ENCODE data around the gene CCDC74A.
A peak's percentile ranks its signal among the peaks of the same experiment; 100 is the strongest.
"Not testable (repeated sequence)": the region's sequence is repeated elsewhere in the genome, so short reads cannot be mapped to it uniquely, and the experiment has no call there.

The CCDC74A gene

DNA sequence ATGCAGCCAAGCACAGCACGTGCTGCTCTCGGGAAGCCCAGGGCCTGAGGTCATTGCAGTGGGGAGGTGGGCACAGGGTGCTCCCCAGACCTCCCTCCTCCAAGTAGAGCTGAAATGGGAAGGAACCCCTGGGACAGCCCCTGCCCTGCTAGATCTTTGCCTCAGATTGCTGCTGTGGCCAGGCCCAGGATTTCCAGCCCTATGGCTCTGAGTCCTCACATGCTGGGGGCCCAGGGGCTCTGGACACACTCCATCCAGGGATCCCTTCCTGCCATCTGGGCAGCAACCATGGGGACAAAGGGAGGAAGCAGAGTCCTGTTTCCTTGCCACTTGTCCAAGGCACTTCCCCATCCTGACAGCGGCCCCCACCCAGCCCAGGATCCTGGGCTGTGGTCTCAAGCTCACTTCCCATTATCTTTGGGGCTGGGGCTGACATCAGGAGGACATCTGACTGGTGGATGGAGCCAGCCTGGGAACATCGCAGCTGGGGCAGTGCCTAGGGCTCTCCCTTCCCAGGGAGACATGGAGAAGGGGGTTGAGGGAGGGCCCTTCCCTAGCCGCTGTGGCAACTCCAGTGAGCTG, 2.3 kb downstream of the CCDC74A start:
- DNase-seq = peak; percentile 27

DNA sequence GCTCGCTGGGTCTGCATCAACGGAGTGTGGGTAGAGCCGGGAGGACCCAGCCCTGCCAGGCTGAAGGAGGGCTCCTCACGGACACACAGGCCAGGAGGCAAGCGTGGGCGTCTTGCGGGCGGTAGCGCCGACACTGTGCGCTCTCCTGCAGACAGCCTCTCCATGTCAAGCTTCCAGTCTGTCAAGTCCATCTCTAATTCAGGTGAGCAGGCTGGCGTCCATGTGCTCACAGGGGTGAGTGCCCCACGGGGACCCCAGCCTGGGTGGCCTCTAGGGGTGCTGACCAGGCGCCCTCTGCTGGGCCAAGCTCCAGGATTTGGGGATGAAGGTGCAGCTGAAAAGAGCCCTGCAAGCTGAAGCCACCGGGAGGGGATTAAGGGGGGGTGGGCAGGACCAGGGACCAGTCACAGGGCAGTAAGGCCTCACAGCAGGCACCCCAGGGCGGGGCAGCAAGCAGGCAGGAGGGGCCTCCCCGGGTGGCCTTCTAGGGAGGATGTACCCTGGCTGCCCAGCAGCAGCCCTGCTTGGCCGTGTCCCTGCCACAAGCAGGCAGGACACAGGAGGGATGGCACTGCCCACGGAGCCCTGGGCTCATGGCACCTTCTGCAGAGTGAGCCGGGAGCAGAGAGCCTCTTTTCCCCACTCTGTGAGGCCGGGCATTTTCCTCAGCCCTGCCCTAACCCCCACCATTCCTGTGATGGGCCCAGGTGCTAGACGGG, 3.1 kb downstream of the CCDC74A start:
- peak; percentile 40 for DNase-seq

DNA sequence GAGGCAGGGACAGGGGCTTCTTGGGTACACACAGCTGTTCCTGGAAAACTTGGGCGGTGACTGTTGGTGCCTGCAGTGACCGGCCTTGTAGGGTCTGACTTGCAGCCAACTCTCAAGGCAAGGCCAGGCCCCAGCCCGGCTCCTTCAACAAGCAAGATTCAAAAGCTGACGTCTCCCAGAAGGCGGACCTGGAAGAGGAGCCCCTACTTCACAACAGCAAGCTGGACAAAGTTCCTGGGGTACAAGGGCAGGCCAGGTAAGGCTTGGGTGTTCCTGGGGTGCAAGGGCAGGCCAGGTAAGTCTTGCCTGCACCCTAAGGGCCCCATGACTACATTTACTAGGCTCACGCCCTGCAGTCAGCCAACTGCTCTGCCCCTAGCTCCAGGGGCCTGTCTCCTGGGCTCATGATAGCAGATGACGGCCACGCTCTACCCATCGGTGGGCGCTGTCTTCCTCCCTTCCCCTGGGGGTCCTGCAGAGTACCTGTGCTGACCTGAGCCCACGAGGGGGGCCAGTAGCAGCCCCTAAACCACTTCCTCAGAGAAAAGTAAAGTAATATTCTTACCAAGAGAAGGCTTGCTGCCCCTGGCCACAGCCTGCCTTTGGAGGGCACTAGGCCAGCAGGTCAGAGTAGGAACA, 4.0 kb downstream of the CCDC74A start:
- peak; percentile 12 for DNase-seq

DNA sequence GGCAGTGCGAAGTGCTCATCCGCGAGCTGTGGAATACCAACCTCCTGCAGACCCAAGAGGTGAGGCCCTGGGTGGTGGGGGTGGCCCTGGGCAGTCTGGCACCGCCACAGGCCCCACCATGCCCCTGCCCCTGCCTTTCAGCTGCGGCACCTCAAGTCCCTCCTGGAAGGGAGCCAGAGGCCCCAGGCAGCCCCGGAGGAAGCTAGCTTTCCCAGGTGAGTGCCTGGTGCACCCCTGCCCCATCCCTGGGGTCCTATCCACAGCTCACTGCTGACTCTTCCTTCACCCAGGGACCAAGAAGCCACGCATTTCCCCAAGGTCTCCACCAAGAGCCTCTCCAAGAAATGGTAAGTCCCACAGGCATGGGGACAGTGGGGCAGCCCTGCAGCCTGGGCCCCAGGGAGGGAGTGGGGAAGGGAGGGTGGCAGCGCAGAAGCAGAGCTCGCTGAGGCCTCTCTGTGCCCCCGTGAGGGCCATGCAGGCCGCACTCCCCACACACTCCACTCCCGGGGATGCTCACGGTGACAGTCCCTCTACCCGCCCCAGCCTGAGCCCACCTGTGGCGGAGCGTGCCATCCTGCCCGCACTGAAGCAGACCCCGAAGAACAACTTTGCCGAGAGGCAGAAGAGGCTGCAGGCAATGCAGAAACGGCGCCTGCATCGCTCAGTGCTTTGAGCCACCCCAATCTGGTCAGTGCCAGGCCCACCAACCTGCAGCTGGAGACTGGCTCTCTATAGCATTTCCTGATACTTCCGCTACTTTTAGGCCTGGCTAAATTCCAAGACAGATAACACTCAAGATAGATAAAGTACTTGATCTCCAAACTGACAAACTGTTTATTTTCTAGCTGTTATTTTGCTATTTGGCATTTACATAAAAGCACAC, 5.3 kb downstream of the CCDC74A start:
- DNase-seq = peak; percentile 17

DNA sequence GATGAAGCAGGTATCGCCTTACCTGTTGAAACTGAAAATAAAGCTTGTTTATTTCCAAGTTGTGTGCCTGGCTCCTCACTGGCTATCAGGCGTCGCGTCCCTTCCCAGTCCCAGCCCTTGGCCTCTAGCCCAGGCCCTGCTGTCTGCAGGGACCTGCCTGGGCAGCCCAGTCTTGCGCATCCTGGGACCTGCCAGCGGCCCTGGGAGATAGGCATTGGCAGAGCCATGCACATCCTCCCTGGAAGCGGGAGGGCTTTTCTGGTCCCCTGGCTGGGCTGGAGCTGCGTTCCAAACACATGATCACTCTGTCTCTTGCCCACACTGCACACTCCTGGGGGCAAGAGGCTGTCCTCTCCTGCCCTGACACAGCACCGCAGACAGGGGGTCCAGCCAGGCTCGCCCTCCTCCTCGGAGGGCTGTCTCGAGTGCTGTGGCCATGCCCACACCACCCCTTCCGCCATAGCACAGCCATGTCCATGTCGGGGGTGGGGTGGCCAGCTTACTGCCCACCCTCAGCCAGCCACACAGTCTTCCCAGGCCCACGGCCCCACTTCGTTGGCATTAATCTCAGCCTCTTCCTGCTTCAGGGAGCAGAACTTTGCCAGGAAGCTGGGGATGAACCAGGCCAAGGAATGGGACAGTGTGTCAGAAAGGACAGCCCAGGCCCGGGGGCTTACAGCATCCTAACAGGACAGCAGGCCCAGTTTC, 6.1 kb downstream of the CCDC74A start:
- DNase-seq = peak; percentile 43

DNA sequence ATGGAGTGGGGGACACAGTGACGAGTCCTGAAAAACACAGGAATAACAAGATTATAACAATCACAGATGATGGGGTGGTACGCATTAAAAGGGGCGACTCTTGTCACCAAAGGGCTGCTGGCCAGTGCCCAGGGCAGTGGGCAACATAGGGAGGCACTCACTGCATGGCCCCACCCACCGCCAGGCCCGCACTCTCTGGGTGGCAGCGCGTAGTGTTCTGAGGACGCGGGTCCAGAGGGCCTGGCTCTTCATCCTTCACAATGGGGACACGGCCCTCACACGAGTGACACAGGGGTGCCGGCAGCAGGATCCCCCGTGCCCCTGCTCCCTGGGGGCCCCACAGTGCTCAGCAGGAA, 6.6 kb downstream of the CCDC74A start:
- not testable (repeated sequence) for DNase-seq

DNA sequence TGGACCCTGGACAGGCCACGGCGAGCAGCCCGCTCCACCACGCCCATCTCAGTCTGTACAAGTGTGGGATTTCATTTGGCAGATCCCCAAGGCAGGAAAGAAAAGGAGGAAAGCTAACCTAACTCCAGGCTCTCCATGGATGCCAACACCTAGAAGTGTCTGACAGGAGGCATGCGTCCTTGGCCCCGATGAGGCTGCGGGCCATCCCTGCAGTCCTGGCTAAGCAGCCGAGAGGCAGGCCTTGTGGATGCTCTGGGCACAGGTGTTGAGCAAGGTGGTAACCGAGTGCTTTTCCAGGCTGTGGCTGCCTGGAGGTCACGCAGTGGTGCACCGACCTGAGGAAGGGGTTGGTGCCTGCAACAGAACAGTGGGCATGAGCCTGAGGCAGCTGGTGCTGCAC, 7.3 kb downstream of the CCDC74A start:
- DNase-seq = not testable (repeated sequence)

DNA sequence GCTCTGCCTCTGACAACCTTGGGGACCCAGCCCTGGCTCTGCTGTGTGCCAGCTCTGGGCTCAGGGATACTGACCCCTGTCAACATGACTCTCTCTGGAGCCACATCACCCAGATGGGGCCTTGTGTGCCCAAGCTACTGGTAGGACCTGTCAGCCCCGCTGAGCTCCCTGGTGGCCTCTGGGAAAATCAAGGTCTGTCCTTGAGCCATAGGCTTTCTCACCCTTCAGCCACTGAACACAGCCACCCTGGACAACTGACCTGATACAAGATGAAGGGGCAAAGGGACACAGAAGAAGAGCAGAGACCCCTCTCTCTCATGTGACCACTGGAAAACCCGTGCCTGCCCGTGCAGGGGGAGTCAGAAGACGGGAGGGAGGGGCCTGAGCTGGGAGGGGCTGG, 7.8 kb downstream of the CCDC74A start:
- DNase-seq = peak; percentile 45

DNA sequence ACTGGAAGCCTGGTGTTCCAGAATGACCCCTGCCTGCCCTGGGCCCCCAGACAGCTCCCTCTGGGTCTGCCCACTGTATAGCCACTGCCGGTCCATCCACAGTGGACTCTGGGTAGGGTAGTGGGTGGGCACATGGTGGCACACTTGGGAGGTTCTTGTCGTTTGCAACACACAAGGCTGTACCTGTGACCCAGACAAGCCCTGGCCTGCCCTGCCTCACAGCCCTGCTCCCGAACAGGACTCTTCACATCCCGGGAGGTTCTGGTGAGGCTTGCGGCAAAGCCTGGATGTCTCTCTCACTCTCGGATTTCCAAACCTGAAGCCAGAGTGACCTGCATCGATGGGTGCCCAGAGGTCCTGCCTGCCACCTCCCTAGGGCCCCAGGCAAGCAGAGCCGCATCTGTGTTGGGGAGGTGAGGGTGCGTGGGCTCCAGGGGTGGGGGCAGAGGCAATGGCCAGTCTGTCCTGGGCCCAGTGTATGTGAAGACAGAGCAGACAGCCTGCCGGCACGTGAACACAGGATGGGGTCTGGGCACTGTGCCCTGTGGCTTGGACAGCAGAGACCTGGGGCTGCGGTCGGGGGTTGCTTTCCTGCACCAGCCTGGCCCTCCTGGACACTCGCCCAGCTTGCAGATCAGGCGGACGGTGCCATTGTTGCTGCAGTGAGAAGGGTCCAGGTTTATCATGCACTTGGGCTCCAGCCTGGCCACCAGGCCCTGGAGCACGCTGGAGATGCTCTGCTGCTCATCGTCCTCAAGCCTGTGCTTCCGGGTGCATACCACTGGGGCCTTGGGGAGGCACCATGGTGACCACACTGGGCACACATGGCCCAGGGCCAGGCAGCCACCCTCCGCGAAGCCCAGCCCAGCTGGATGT, 8.5 kb downstream of the CCDC74A start:
- DNase-seq = peak; percentile 46

DNA sequence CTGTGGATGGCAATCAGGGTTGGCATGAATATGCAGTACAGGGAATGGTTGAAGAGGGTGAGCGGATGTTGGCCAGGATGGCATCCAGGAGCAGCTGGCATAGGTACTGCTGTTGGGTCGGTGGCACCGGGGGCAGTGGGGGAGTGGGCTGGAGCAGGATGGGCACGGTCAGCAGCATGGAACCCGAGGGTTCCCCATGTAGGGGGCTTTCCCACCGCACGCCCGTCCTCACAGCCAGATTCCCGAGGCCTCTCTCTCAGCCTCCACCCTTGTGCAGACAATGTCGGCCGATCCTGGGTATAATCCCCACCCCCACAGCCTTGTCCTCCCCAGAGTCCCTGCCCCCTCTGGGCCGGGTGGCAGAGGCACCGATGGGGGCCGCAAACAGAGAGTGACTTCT, 9.2 kb downstream of the CCDC74A start:
- DNase-seq = peak; percentile 34

DNA sequence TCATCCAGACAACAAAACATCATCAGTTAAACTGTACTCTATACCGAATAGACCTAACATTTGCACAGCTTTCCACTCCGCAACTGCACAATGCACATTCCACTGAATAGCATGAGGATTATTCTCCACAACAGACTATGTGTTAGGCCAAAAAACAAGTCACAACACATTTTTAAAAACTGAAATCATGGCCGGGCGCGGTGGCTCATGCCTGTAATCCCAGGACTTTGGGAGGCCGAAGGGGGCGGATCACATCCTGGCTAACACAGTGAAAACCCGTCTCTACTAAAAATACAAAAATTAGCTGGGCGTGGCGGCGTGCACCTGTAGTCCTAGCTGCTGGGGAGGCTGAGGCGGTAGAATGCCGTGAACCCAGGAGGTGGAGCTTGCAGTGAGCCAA, 11.2 kb downstream of the CCDC74A start:
- peak; percentile 36 for DNase-seq

DNA sequence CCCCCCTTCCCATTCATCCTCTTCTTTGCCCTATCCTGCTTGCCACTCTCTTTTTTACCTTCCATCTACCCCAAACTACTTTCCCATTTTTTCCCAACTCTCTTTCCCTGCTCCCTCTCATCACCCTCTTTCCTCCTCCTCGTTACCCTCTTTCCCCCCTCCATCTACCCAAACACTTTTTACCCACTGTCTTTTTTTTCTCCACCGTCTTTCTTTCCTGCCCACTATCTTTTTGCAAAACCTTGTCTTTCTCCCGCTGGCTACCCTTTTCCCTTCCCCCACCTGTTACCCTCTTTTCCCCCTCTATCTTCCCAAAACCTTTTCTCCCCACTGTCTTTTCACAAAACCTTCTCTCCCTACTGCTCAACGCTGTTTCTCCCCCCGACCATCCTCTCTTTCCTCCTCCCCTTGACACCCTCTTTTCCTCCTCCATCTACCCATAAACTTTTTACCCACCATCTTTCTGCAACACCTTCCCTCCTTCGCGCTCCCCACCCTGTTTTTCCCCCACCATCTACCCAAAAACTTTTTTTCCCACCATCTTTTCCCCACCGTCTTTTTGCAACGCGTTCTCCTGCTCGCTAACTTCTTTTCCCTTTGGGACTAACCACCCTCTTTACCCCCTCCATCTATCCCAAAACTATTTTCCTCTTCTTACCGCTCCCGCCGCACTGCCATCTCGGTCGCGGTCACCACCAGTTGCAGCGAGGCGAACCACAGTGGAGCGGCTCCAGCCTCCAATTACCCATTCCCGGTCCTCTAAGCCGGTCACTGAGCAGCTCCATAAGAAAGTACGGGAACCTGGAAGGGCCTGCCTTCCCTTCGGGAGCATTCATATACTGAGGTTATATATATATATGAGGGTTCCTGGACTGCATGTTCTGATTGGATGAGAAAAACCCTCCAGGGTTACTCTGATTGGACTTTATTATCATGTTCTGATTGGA, 15.0 kb downstream of the CCDC74A start:
- no peak for DNase-seq

DNA sequence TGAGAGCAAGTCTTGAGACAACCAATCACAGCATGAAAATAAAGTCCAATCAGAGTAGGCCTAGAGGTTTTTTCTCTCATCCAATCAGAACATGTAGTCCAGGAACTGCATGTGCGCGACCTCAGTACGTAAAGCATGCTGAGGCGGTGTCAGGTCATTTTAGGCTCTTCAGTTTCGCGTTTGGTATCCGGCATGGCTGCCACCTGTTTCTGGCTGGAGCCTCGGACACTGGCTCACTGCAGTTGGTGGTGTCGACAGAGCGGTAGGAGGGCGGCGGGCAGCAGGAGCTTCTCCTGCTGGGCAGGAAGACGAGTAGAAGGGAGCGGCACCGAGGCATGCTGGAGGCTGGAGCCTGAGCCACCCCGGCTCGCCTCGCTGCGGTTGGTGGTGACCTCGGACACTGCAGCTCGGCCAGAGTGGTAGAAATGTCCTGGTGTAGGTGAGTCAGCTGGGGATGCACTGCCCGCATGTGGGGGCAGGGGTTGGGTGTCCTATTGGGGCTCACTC, 15.8 kb downstream of the CCDC74A start:
- DNase-seq = no peak

DNA sequence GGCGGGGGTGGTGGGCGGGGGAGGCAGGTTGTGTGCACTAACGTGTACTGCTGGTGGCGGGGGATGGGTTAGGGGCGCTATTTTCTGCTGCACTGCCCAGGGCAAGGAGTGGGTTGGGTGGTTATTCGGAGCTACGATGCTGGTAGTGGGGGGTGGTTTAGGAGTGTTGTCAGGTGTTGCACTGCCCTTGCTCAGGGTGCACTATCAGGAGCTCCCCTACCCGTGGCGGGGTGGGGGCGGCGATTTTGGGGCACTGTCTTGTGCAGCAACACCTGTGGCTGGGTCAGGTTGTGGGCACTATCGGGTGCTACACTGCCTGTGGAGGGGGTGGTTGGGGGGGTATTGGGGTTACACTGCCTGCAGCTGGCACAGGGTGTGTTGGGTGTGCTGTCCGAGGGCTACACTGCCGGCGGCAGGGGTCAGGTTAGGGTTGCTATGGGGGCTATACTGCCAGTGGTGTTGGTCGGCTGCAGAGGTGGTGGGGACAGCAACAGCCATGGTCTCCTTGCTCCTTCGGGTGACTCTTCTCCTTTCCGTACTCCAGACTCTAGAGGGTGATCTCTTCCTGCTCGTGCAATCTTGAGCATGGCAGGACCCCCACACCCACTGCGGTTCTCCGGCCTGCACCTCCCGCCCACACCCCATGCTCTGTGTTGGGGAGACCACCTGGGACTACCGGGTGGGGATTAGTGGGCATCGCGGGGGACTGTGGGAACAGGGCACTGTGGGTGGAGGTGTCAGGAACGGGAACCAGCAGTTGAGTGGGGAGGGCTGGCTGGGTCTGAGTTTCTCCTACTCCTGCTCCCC, 16.5 kb downstream of the CCDC74A start:
- not testable (repeated sequence) for DNase-seq

DNA sequence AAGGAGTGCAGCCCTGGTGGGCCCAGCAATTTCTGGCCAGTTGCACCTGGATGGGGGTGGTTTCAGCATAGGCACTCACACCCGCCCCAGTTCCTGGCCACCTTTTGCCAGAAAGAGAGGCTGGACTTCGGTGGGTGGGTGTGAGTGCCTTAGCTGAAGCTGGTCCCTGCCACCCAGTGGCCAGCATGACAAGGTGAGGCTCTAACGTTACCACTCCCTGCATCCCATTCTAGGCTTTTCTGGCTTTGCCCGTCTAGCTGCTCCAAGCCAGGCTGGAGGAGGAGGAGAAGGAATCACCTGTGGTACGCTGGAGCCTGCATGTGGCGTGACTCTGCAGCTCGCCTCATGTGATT, 17.1 kb downstream of the CCDC74A start:
- not testable (repeated sequence) for DNase-seq

DNA sequence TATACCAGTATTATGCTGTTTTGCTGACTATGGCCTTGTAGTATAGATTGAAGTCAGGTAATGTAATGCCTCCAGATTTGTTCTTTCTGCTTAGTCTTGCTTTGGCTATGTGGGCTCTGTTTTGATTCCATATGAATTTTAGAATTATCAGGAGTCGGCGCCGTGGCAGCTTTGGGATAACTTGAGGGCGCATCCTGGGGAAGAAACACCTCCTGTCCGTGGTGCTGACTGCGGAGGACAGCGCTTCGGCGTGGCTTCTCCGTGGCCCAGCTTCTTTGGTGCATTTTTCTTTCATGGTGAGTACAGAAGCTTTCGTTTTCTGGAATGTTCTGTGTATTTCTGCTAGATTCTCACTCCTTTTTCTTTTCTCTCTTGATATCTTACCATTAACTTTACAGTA, 25.2 kb downstream of the CCDC74A start:
- peak; percentile 43 for DNase-seq

DNA sequence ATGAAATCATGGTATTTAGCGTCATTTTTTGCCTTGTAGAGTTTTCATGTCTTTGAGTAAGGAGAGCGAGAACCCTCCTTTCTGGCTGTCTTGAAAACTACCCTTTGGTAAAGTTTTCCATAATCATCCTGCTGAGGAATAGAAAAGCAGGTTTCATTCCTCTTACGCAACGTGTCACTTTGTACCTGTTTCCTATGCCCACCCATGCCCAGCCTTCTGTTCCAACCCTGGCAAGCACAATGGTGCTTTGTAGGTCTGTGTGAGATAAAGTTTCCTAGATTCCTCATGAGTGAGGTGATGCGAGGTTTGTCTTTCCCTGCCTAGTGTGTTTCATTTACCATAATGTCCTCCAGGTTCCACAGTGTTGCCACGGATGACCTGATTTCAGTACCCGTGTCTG, 29.3 kb downstream of the CCDC74A start:
- DNase-seq = no peak

DNA sequence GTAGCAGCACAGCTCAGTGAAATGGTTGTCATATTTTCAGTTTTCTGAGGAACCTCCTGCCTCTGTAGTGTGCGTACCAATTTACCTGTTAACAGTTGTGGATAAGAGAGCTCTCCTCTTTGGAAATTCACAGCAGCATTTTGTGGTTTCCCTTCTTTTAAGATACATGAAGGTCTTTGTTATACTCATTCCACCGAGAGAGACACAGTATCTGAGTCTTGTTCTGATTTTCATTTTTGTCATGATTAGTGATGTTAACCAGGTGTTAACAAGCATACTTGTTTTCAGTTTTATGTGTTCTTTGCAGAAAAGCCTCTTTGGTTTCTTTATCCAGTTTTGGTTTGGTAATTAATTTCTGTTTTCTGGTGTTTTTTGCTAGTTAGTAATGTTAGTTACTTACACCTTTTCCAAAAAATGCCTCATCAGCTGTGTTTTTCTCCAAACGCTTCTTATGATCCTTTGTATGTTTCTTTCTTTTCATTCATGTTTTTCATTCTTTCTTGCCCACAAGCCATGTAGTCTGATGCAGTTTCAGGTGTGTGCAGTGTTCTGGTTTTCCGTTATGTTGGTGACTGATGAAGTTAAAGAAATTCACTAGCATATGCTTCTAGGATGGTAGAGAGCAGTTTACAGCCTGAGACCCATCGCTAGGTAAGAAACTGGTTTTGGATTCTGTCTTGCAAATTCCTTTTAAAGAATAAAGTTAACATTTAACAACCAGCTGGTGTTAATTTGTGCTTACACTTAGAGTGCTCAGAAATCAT, 30.1 kb downstream of the CCDC74A start:
- no peak for DNase-seq

DNA sequence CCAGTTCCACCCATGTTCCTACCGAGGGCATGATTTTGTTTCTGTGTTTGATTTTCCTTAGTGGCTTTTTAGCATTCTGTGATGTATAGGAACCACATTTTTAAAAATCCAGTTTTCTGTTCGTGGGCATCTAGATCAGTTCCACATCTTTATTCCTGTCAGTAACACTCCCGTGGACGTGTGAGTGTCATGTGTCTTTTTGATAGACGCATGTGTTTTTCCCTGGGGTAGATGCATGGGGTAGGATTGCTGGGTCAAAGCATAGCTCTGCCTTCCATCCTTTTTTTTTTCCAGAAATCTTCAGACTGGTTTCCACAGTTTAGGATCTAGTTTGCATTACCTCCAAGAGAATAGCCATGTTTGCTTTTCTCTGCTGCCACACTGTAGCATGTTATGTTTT, 38.7 kb downstream of the CCDC74A start:
- DNase-seq = no peak
